HG02943 (cell line): ENCODE results near the gene NTM.

Experiments used
- ATAC-seq: cut with Tn5 transposase; IDR thresholded peaks from one replicate; pipeline ENCODE4 v1.9.1; 2021; ENCODE audit warnings: mild to moderate bottlenecking, low read depth, moderate library complexity; ENCODE audit not compliant: unreplicated experiment

NTM gene

DNA sequence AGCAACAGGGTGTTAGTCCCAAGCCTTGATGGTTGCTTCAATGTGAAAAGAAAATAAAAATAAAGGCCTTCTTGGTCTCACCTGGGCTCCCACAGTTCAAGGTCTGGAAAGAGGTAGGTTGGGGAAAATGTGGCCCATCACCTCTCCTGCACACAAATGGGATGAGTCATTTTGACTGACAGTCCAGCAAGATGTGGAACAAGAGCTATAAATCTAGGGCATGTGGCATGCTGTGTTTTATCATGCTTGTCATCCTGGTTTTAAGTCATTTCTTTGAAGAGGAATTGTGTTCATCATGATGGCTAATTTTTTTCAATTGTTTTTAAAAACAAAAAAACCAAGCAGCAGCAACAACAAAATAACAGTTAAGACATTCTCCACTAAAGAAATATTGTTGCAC is 503.7 kb downstream of the NTM start:
- no peak for ATAC-seq

DNA sequence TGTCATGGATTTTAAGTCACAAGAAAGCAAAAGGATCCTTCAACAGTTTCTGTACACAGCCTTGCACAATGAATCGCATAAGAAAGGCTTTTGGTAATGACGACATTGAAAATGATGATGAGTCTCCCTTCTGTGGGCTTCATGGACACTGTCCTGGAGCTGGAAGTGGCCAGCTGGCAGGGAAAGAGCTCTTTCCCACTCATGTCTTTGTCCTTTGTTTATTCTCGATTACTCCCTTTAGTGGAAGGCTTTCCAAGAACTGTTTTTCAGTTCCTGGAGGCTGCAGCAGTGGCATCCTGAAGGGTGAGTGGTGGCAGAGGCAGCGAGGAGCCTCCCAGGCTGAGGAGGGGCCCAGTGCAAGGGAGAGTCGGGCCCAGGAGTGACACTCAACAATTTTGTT is 505.2 kb downstream of the NTM start:
- no peak for ATAC-seq

DNA sequence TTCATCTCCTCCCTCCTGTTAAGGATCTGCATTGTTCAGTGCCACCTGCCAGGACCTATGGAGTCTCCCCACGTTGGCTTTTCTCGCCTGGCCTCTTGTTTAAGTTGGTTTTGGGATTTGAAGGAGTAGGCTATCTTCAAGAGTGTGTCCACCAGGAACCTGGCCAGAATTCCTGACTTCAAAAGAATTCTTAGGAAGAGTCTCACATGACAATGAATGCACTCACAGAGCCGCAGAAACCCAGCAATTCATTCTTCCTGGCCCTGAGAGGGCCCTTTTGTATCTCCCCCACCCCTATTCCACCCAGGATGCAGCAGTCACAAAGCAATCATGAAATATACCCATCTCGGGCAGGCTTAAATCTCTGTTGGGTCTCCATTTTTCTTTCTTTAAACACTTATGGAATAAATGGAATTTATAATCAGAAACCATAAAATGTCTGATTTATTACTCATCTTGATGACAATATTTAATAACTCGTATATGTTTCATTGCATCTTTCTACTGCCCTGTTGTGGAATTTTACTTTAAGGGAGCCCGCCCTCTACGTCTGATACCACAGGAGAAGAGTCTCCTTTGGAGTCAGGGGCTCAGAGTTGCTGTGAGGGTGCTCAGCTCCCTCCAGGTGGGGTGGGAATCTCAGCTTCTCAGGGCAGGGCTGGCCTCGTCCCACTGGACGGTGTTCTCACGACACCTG is 507.0 kb downstream of the NTM start:
- no peak for ATAC-seq

- ATAC-seq: no peak
Measured at GRCh38 chr11:131880316-131880715, 509.9 kb downstream of the NTM start.

GRCh38 chr11:131880976-131881375 is 510.6 kb downstream of the NTM start:
- ATAC-seq: no peak

DNA sequence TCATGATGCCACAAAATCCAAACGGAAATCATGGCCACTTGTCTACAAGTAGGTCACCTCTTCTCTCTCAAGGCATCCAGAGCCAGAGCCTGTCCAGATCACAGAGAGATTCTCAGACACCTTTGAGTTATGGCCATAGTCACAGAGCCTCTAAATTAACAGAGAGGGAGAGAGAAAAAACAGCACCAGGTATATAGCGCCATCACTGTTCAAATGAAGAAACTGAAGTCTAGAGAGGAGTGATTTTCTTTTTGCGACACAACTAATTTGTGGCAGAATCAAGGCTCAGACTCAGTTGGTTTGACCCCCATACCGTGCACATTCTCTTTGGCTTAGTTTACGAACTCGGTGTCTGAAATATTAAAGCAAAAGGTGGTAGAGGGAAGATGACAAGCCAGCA is 512.9 kb downstream of the NTM start:
- ATAC-seq: no peak

- ATAC-seq: peak; percentile 86
Measured at GRCh38 chr11:131884461-131885073, 514.2 kb downstream of the NTM start.

DNA sequence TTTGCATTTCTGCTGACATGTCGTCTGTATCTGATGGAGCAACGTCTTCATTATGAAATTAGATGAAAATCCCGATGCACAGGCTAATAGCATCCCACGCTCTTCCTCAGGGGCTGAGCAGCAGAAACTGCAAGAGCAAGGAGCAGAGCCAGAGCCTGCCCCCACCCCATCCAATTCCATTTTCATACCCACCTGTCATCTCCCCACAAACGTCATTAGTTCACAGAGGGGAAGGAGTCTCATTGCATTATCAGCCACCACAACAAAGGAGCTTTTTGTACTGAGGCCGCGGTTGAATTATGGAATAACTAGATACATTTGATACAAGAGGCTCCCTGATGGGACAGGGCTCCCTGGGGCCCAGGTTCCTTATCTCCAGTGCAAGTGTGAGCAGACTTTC is 515.0 kb downstream of the NTM start:
- no peak for ATAC-seq

DNA sequence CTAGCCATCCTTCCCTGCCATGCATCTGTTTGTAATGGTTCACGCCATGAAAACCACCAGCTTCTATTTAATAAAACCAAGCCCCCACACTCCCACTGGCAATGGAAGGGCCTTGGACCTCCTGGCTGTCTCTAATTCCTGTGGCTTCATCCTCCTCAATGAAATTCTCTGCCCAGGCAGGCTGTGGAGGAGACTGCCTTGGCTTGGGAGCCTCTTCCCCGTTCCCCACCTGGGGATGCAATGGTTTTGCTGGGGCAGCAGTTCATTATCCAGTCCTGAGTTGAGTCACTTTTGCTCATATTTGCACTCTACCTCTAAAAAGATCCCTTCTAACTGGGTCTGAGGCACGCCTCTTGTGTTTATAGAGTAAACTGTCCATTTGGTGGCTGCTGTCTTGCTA is 515.8 kb downstream of the NTM start:
- no peak for ATAC-seq

DNA sequence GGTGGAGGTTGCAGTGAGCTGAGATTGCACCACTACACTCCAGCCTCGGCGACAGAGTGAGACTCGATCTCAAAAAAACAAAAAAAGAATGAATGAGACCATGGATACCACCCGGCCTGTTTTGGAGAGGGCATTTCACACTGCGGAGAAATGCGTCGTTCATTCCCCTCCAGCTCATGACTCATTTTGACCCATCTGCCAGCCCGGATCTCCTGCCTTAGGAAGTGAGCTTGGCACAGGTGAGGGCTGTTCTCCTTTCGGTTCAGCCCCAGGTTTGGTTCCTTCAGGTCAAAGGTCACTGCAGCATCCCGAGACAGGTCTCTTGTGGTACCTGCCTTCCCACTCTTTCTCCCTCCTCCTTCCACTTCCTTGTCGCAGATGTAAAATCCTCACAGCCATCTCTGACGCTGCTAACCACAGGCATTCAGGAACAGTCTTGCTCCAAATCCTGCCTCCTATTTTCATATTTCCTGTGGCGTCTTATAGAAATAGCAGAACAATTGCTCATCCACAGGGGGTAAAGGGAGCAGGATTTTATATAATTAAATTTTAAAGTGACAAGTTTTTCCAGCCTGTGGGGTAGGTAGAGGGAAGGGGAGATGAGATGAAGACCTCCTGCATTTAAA is 517.9 kb downstream of the NTM start:
- ATAC-seq: no peak

- no peak for ATAC-seq
Measured at GRCh38 chr11:131889146-131889577, 518.7 kb downstream of the NTM start.

DNA sequence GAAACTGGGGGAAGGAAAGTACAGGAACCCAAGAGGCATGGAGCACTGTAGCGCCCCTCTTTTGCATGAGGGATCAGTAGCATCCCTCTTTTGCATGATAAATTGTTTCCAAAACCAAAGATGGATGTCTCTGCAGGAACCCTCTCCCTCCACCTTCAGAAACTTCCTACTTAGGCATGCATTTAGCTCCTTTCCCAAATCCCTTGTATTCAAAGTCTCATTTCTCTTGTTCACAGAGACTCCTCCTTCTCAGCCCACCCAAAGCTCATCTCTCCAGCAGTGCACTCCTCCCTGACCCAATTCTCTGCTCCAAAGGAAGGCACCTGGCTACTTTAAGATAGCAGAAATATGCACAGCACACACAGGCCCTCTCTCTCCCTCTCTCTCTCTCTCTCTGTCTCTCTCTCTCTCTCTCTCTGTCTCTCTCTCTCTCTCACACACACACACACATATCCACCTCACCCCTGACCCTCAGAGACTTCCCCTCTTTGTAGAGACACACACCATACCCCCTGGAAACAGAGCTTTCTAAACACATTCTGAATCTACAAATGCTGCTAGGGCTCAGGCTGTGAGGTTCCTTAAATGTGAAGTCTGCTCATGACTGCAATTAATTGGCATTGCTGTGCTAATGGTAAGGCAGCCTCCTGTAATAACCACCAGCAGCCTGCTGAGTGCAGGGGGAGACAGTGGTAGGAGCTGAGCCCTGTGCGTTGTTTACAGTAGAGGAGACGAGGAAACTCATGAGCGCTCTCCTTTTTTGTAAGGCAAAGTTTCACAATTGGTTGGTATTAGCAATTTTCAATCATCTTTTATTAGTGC is 519.6 kb downstream of the NTM start:
- ATAC-seq: no peak

GRCh38 chr11:131893103-131893890 is 522.9 kb downstream of the NTM start:
- ATAC-seq: peak; percentile 93

DNA sequence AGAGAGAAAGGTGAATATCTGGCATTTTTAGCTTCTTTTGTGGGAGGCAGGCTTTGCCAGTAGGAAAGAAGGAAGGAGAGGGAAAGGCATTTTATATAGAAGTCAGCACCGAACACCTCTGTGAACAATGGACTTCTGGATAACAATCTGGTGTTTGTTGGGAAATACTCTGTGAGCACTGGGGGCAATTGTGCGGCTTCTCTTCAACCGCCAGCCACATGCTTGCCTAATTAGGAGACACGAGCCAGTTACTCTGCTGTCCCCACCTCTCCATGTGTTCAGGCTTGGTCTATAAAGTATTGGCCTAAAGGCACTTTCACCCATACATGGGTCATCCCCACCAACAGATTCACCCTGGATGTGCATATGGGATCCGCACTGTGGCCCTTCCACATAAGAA is 523.6 kb downstream of the NTM start:
- ATAC-seq: no peak

DNA sequence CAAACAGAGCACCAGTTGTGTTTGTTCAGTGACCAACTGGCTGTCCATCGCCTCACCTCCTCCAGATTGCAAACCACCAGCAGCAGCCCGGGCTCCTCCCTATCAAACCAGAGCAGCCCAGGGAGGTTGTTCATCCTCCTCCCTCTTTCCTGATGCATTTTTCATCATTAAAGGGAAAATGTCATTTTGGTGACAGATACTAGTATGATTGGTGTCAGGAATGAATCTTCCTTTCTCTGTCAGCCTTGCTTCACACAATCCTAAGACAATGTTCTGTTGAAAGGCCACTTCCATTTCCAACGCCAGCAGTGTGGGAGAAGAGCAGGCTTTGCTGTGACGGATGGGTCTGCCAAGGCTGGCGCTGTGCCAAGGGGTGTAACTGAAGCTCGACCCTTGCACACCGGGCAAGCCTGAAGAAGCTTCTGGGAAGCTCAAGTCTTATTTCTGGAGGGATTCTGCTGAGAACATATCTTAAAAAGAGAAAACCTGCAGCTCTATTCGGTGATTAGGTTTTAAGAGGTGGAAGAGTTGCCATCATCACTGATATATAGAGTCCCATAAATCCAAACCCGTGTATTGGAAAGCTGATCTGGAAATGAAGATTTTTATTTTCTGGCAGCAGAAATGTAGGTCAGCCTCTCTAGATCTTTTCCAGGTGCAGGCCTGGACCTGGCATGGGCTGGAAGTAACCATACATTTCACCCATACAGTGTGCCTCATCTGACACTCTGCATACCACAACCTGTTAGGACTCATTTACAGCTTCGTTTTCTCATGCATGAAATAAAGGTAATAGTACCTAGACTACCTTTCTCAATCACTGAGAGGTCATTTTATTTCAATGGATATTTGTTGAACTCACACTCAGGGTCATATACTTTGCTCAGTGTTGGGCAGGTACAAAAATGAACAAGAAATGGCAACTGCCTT is 524.5 kb downstream of the NTM start:
- ATAC-seq: no peak

DNA sequence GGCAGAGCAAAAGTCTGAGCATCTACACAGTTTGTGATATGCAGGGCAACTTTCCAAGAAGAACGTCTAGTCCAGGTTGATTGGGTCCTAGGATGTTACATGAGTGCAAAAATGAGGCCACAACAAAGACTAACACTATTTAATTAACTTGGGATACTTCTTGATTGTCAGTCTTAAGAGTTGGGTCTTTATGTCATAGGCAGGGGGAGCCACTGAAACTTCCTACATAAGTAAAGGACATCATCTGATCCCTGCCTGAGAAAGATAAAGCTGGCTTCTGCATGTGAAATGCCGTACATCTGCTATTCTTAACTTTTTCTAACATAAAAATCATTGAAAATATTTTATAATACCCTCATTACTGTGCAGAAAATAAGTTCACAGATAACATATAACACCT is 525.5 kb downstream of the NTM start:
- ATAC-seq: no peak

DNA sequence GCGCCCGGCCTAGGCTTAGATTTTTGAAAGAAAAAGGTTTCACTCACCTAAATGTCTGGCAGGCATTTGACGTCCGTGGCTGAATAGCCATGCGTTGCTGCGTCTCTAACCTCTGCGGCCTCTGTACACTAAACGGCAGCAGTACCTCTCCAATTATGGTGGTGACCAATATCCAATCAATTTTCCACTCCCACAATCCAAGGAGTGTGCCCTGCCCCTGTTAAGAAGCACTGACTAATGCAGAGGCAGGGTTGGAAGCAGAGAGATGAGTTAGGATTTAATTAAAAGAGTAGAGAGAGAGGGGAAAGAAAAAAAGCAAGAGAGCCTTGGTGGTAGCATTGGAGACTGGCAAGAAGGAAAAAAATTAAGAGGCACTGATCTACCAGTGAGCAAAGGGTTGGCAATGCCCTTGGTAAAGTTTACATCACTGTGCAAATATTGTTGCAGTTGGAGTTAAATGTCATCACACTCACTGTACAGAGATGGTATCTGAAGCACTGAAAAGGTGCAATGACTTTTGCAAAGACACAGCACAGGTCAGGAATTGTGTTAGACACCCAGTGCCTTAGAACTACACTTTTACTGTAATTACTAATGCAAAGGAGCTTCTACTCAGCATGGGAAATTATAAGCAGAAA is 526.7 kb downstream of the NTM start:
- no peak for ATAC-seq

- ATAC-seq: no peak
Measured at GRCh38 chr11:131897956-131898355, 527.5 kb downstream of the NTM start.

GRCh38 chr11:131898949-131899348 is 528.5 kb downstream of the NTM start:
- no peak for ATAC-seq
